T-cell (primary cell): ENCODE measurements around the gene STARD3. TPM values are rescaled to one million over a fixed set of nuclear protein-coding genes. Genes with fewer than 3 reads are reported as not detected.
A peak's percentile ranks its signal among the peaks of the same experiment; 100 is the strongest.

Source experiments
- ATAC-seq, 4 experiments: fragments of 200-7000 bp in 3 of 4; fragments of 150-1000 bp in 1 of 4; cut with Tn5 transposase; replicated peaks in 1 of 4; 1 replicate in 3 of 4; 2 replicates in 1 of 4; pipeline ENCODE4 v1.10.0; 2021; ENCODE audit warnings: moderate library complexity in 3 of 4, mild to moderate bottlenecking in 2 of 4, moderate number of reproducible peaks in 1 of 4
- CTCF ChIA-PET, 2 donors: fragments of 300-600 bp; sonication (Branson Sonifier 250); formaldehyde crosslinking; loops; one replicate each; lab custom pipeline; 2022; ENCODE audit warnings: antibody characterized with exemption in 2 of 2; lab: Charles Lee
- POLR2A ChIA-PET, 2 donors: fragments of 300-600 bp; sonication (Branson Sonifier 250); formaldehyde crosslinking; loops; one replicate each; lab custom pipeline; 2022; ENCODE audit warnings: antibody characterized with exemption in 2 of 2; lab: Charles Lee
- DNase-seq, 35 experiments: peaks; one replicate each; pipeline versions ENCODE4 v3.0.0 to v3.0.0-alpha.2; 2013 to 2023
- H3K27ac ChIP-seq: one replicate; pipeline ENCODE4 v1.5.1; 2013; ENCODE audit warnings: low read length
- H3K27me3 ChIP-seq, 2 experiments: replicated peaks in 1 of 2; 1 replicate in 1 of 2; 2 replicates in 1 of 2; pipeline versions ENCODE4 v1.6.1 to v1.7.0; 2013; ENCODE audit warnings: low read length in 1 of 2, mixed read lengths in 1 of 2; ENCODE audit not compliant: control insufficient read depth in 2 of 2, insufficient read depth in 2 of 2; ENCODE audit errors: extremely low read depth in 1 of 2
- H3K36me3 ChIP-seq, 2 donors: 1 replicate in 1 of 2; 2 replicates in 1 of 2; pipeline versions ENCODE4 v1.6.1 to v1.7.0; 2013; ENCODE audit warnings: low read length in 1 of 2; ENCODE audit not compliant: control insufficient read depth in 2 of 2, insufficient read depth in 1 of 2; ENCODE audit errors: extremely low read depth in 1 of 2
- H3K4me1 ChIP-seq, 2 experiments: 1 replicate in 1 of 2; 2 replicates in 1 of 2; pipeline versions ENCODE4 v1.6.1 to v1.7.0; 2013; ENCODE audit warnings: low read length in 2 of 2, mixed read lengths in 1 of 2; ENCODE audit not compliant: insufficient read depth in 2 of 2, control insufficient read depth in 1 of 2; ENCODE audit errors: extremely low read depth in 1 of 2
- H3K4me3 ChIP-seq, 2 donors: 1 replicate in 1 of 2; 2 replicates in 1 of 2; pipeline versions ENCODE4 v1.5.1 to v1.7.0; 2013; ENCODE audit warnings: mild to moderate bottlenecking in 2 of 2, low read length in 1 of 2, moderate library complexity in 1 of 2; ENCODE audit not compliant: control insufficient read depth in 1 of 2; ENCODE audit errors: extremely low read depth in 1 of 2
- H3K9me3 ChIP-seq: 2 replicates; pipeline ENCODE4 v1.7.0; 2013
- H3K27ac Mint-ChIP-seq, 2 donors: one replicate each; pipeline ENCODE4 v1.8.0; 2020 to 2021; ENCODE audit warnings: mild to moderate bottlenecking in 2 of 2, mixed read lengths in 2 of 2
- H3K27me3 Mint-ChIP-seq, 2 donors: one replicate each; pipeline ENCODE4 v1.8.0; 2021 to 2022; ENCODE audit warnings: mixed read lengths in 2 of 2
- H3K36me3 Mint-ChIP-seq: one replicate; pipeline ENCODE4 v1.8.0; 2021; ENCODE audit warnings: mixed read lengths
- H3K4me1 Mint-ChIP-seq, 3 donors: one replicate each; pipeline ENCODE4 v1.8.0; 2020 to 2022; ENCODE audit warnings: mixed read lengths in 3 of 3, mild to moderate bottlenecking in 1 of 3
- H3K4me3 Mint-ChIP-seq, 3 donors: one replicate each; pipeline ENCODE4 v1.8.0; 2020 to 2022; ENCODE audit warnings: mild to moderate bottlenecking in 3 of 3, mixed read lengths in 3 of 3, moderate library complexity in 3 of 3
- H3K9me3 Mint-ChIP-seq, 3 donors: one replicate each; pipeline ENCODE4 v1.8.0; 2020 to 2022; ENCODE audit warnings: mixed read lengths in 3 of 3
- WGBS: methylation state at CpG from one replicate; pipeline ENCODE4 v1.1.5; 2013; ENCODE audit warnings: missing lambda C conversion rate; ENCODE audit not compliant: insufficient coverage; 5-methylcytosine and 5-hydroxymethylcytosine counted together
- total RNA-seq, 35 experiments: library from RNA in 6 of 35; stranded (reverse) in 6 of 35; fragments of 120-200 nt in 1 of 35; gene quantifications; one replicate each; pipeline versions ENCODE4 v1.2.1 to v1.2.4 and lab custom pipeline; 2013 to 2026

The STARD3 gene
- total RNA-seq, 5 donors from 2014 or later (not counting 1 experiment from before 2014, with no cell fraction given), result 81.3 to 146 (median 99.7) TPM

- Mint-ChIP-seq H3K4me1 (peaks cover 38 to 50% (median 46%) of the 10 kb centered on the region in 3 donors), H3K27ac (no peak overlapping the region), H3K27me3 (peaks cover 0 to 4% of the 10 kb centered on the region in 2 donors), H3K36me3 (no peaks in the 10 kb centered on the region), H3K4me3 (no peak overlapping the region), H3K9me3 (no peaks in the 10 kb centered on the region)
- no peaks in the 10 kb centered on the region for H3K36me3 ChIP-seq
- no peak overlapping the region for H3K4me3 ChIP-seq
- peaks cover 0 to 27% of the 10 kb centered on the region in 2 experiments for H3K27me3 ChIP-seq
- H3K27ac ChIP-seq, result no peak overlapping the region
- ATAC-seq, result no peak
- CTCF ChIA-PET, result interaction anchor here in 1 of 2 donors (0.7 kb wide), 1 partner anchor 151 kb away, joined by 3 read pairs; no protein-coding TSS in a partner anchor
- no peaks in the 10 kb centered on the region for H3K9me3 ChIP-seq
- H3K4me1 ChIP-seq, result peaks cover 22 to 60% of the 10 kb centered on the region in 2 experiments
- no peak for DNase-seq
- POLR2A ChIA-PET, result no interaction called here
- WGBS, result 78% methylated on average over 3 of the region's 5 CpGs
These were observed 37.2 kb downstream of the STARD3 start for GRCh38 chr17:39674179-39674578.

- no peaks in the 10 kb centered on the region for H3K9me3 ChIP-seq
- no peaks in the 10 kb centered on the region for H3K36me3 Mint-ChIP-seq
- WGBS, result 70% methylated on average over 5 of the region's 11 CpGs
- peaks cover 0 to 20% of the 10 kb centered on the region in 2 experiments for H3K27me3 ChIP-seq
- no peaks in the 10 kb centered on the region for H3K36me3 ChIP-seq
- CTCF ChIA-PET, result interaction anchor here in 1 of 2 donors (0.7 kb wide), 1 partner anchor 152 kb away, joined by 3 read pairs; no protein-coding TSS in a partner anchor
- H3K9me3 Mint-ChIP-seq, result no peaks in the 10 kb centered on the region
- no peak overlapping the region for H3K27ac Mint-ChIP-seq
- no peak overlapping the region for H3K4me3 ChIP-seq
- ATAC-seq (no peak), DNase-seq (no peak)
- H3K4me1 Mint-ChIP-seq, result peaks cover 45 to 55% (median 52%) of the 10 kb centered on the region in 3 donors
- peaks cover 28 to 63% of the 10 kb centered on the region in 2 experiments for H3K4me1 ChIP-seq
- no peak overlapping the region for H3K27ac ChIP-seq
- no peak overlapping the region for H3K4me3 Mint-ChIP-seq
- peaks cover 0 to 2% of the 10 kb centered on the region in 2 donors for H3K27me3 Mint-ChIP-seq
- POLR2A ChIA-PET, result no interaction called here
These were observed 37.9 kb downstream of the STARD3 start for GRCh38 chr17:39674702-39675389.

DNA sequence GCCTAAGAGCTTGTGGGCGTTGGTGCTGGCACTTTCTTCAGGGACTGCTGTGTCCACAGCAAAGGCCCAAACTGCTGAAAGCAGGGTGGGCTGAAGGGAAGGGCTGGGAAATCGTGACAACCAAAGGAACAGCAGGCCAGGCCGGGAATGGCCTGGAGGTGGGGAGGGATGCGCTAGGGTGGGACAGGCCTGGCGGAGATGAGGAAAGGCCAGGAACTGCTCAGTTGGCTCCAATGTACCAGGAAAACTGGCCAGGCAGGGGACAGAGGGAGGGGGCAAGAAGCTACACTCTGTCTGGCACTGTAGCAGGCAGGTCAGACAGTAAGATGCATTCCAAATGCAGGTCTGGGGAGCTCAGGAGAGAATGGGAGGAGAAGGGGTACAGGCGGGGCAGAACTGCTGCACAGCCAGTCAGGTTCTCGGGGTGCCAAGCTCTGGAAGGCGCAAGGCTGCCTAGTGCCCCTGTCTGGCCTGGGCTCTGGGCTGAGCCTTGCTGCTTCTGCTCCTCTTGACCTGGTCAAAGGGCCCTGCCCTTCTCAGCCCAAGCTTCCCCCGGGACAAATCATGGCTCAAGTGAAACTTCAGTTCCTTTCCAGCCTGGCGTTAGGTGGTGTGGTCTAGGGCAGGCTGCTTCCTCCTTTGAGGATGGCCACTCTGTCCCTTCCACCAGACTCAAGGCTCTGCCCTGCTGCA lies 38.6 kb downstream of the STARD3 start:
- H3K36me3 Mint-ChIP-seq, result no peaks in the 10 kb centered on the region
- CTCF ChIA-PET, result no interaction called here
- peak overlapping the region; percentile 97 to 98 for H3K27ac Mint-ChIP-seq
- POLR2A ChIA-PET, result interaction anchor here in 1 of 2 donors (0.7 kb wide), 1 partner anchor 13 kb away, joined by 3 read pairs; the partner anchor contains the start of gene PGAP3
- H3K9me3 Mint-ChIP-seq, result no peaks in the 10 kb centered on the region
- H3K27me3 Mint-ChIP-seq, result peaks cover 0 to 2% of the 10 kb centered on the region in 2 donors
- H3K4me1 Mint-ChIP-seq, result peaks cover 52 to 62% (median 59%) of the 10 kb centered on the region in 3 donors
- peaks cover 0 to 13% of the 10 kb centered on the region in 2 experiments for H3K27me3 ChIP-seq
- ATAC-seq (no peak), DNase-seq (no peak)
- no peaks in the 10 kb centered on the region for H3K9me3 ChIP-seq
- peaks cover 35 to 70% of the 10 kb centered on the region in 2 experiments for H3K4me1 ChIP-seq
- WGBS, result 100% methylated on average over 7 of the region's 10 CpGs
- no peak overlapping the region for H3K4me3 ChIP-seq
- no peaks in the 10 kb centered on the region for H3K36me3 ChIP-seq
- H3K27ac ChIP-seq, result peak overlapping the region; percentile 64
- peak overlapping the region in 1 of 3 donors; percentile 44 for H3K4me3 Mint-ChIP-seq

DNA sequence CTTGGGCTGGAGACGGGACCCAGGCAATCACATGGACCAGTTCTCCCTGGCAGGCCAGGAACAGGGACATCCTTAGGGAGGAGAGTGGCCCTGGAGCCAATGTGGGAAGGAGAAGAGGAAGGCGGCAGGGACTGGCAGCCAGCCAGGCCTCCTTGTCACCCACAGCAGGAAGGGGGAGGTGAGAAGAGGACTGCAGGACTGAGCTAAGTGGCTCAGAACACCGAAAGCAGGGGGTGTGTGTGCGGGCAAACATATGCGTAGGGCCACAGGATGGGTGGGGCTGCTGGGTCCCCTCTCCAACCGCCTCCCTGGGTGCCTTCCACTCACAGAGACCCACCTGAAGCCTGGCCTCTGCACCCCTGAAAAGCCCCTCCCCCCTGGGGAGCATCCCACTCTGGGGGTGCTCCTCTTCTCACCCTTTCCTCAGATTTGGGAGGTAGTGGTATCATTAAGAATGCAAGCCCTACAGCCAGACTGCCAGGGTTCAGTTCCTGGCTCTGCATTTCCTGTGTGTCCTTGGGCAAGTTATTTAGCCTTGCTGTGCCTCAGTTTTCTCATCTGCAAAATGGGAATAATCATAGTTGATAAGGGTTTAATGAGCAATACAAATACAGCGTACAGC lies 39.4 kb downstream of the STARD3 start:
- peaks cover 0 to 5% of the 10 kb centered on the region in 2 experiments for H3K27me3 ChIP-seq
- Mint-ChIP-seq H3K36me3 (no peaks in the 10 kb centered on the region), H3K4me3 (peak overlapping the region in 1 of 3 donors; percentile 44), H3K27me3 (peaks cover 0 to 2% of the 10 kb centered on the region in 2 donors), H3K27ac (peak overlapping the region; percentile 97 to 98), H3K9me3 (no peaks in the 10 kb centered on the region), H3K4me1 (peaks cover 58 to 69% (median 66%) of the 10 kb centered on the region in 3 donors)
- H3K27ac ChIP-seq, result peak overlapping the region; percentile 64
- 11% methylated on average over 2 of the region's 7 CpGs for WGBS
- DNase-seq (peak in 33 of 35 experiments; percentile 33 to 77 (median 57)), ATAC-seq (peak; percentile 66 to 82 (median 74))
- ChIA-PET POLR2A (interaction anchor here in 1 of 2 donors (0.7 kb wide), 1 partner anchor 12 kb away, joined by 3 read pairs; the partner anchor contains the start of gene PGAP3), CTCF (interaction anchor here in 1 of 2 donors (0.8 kb wide), 1 partner anchor 12 kb away, joined by 3 read pairs; the partner anchor contains the start of gene PGAP3)
- H3K36me3 ChIP-seq, result peaks cover 0 to 7% of the 10 kb centered on the region in 2 donors
- no peaks in the 10 kb centered on the region for H3K9me3 ChIP-seq
- peaks cover 36 to 78% of the 10 kb centered on the region in 2 experiments for H3K4me1 ChIP-seq
- H3K4me3 ChIP-seq, result no peak overlapping the region

GRCh38 chr17:39677072-39677471 lies 40.1 kb downstream of the STARD3 start:
- no peaks in the 10 kb centered on the region for H3K36me3 Mint-ChIP-seq
- peak overlapping the region in 1 of 3 donors; percentile 38 for H3K4me3 Mint-ChIP-seq
- no peaks in the 10 kb centered on the region for H3K9me3 Mint-ChIP-seq
- no peak for ATAC-seq
- CTCF ChIA-PET, result interaction anchor here (0.6 to 1.3 kb wide), 3 partner anchors 22 to 942 kb away, joined by 3 to 5 read pairs (median 3); no protein-coding TSS in a partner anchor
- H3K27ac ChIP-seq, result peak overlapping the region; percentile 64
- no peaks in the 10 kb centered on the region for H3K27me3 Mint-ChIP-seq
- peak overlapping the region; percentile 97 to 98 for H3K27ac Mint-ChIP-seq
- H3K4me1 ChIP-seq, result peaks cover 36 to 75% of the 10 kb centered on the region in 2 experiments
- POLR2A ChIA-PET, result no interaction called here
- 82% methylated on average over 5 of the region's 8 CpGs for WGBS
- H3K9me3 ChIP-seq, result no peaks in the 10 kb centered on the region
- peaks cover 53 to 66% (median 63%) of the 10 kb centered on the region in 3 donors for H3K4me1 Mint-ChIP-seq
- no peak for DNase-seq
- no peaks in the 10 kb centered on the region for H3K27me3 ChIP-seq
- no peak overlapping the region for H3K4me3 ChIP-seq
- peaks cover 0 to 8% of the 10 kb centered on the region in 2 donors for H3K36me3 ChIP-seq
